Measurements from ENCODE around the gene MEF2D.
A peak's percentile ranks its signal among the peaks of the same experiment; 100 is the strongest.

MEF2D gene

DNA sequence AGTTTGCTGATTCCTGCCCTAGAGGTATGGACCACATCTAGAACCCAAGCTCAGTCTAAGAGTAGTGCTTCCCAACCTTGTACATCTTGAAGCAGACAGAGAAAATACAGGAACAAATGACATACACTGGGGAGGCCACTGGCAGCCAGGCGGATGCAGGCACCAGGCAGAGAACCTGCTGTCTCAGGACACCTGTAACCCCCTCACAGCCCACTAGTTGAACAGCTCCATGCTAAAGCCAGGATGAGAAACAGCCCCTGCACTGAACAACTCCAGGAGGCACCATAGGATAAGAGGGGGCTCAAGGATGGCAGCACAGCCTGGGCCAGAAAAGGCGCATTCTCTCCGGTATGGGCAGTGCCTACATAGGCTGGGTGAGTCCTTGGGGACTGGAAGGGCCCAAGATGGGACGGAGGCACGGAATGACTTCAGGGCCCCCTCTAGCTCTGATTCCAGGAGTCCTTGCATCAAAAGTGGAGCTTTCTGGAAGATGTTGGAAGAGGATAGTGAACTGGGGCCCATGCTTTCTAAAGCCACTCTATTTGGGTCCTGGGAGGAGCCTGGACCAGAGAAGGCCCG lies 16.0 kb downstream of the MEF2D start:
- ATAC-seq (ENCODE audit: low read depth): no peak
- H3K36me3 ChIP-seq (ENCODE audit: low read depth): peaks cover 53% of the 10 kb centered on the region
- H3K27ac ChIP-seq (ENCODE audit: poor library complexity, severe bottlenecking): no peak overlapping the region
- TF ChIP-seq, protein P1, sequence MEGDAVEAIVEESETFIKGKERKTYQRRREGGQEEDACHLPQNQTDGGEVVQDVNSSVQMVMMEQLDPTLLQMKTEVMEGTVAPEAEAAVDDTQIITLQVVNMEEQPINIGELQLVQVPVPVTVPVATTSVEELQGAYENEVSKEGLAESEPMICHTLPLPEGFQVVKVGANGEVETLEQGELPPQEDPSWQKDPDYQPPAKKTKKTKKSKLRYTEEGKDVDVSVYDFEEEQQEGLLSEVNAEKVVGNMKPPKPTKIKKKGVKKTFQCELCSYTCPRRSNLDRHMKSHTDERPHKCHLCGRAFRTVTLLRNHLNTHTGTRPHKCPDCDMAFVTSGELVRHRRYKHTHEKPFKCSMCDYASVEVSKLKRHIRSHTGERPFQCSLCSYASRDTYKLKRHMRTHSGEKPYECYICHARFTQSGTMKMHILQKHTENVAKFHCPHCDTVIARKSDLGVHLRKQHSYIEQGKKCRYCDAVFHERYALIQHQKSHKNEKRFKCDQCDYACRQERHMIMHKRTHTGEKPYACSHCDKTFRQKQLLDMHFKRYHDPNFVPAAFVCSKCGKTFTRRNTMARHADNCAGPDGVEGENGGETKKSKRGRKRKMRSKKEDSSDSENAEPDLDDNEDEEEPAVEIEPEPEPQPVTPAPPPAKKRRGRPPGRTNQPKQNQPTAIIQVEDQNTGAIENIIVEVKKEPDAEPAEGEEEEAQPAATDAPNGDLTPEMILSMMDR (IDR thresholded peaks at IDR 0.05; ENCODE audit: poor library complexity, severe bottlenecking): no peak
- H3K27me3 ChIP-seq (ENCODE audit: insufficient read depth, poor library complexity, severe bottlenecking): no peaks in the 10 kb centered on the region
- DNase-seq (ENCODE audit: low spot score): no peak
- no peaks in the 10 kb centered on the region for H3K4me1 ChIP-seq (ENCODE audit: insufficient read depth, poor library complexity, severe bottlenecking)
- no peak overlapping the region for H3K4me3 ChIP-seq (ENCODE audit: severe bottlenecking)
- no peaks in the 10 kb centered on the region for H3K9me3 ChIP-seq (ENCODE audit: severe bottlenecking)

DNA sequence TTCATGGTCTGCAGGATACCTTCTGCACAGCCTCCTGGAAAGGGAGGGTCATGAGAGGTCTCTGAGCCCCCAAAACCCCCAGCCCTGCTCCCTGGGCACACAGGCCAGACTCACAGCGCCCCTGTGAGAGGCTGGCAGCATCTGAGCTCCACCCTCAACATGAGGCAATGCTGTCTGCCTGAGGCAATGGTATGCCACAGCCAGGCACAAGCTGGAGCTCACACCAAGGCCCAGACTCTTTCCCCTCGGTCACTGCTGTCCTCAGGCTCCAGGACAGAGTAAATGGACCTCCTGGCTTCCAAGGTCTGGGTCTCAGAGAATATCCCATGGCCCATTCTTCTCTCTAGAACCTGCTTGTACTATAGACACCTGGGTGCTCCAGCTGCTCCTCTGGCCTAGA lies 17.2 kb downstream of the MEF2D start:
- H3K9me3 ChIP-seq (ENCODE audit: severe bottlenecking): no peaks in the 10 kb centered on the region
- ATAC-seq (ENCODE audit: low read depth) (no peak), DNase-seq (ENCODE audit: low spot score) (no peak)
- no peaks in the 10 kb centered on the region for H3K4me1 ChIP-seq (ENCODE audit: insufficient read depth, poor library complexity, severe bottlenecking)
- TF ChIP-seq, protein P1 (IDR thresholded peaks at IDR 0.05; ENCODE audit: poor library complexity, severe bottlenecking): no peak
- no peak overlapping the region for H3K4me3 ChIP-seq (ENCODE audit: severe bottlenecking)
- no peaks in the 10 kb centered on the region for H3K27me3 ChIP-seq (ENCODE audit: insufficient read depth, poor library complexity, severe bottlenecking)
- H3K27ac ChIP-seq (ENCODE audit: poor library complexity, severe bottlenecking): no peak overlapping the region
- H3K36me3 ChIP-seq (ENCODE audit: low read depth): peaks cover 63% of the 10 kb centered on the region

DNA sequence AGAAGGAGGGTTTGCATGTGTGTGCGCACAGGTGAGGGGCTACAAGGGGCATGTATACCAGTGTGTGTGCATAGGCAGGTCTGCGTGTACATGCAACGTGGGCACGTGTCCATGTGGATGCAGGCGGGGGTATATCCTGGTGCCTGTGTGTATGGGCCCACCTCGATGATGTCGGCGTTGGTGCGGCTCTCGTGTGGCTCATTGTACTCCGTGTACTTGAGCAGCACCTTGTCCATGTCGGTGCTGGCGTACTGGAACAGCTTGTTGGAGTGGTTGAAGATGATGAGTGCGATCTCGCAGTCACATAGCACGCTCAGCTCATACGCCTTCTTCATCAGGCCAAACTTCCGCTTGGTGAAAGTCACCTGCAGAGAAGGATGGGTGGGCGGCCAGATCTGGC lies 18.3 kb downstream of the MEF2D start:
- H3K27ac ChIP-seq (ENCODE audit: poor library complexity, severe bottlenecking): no peak overlapping the region
- H3K36me3 ChIP-seq (ENCODE audit: low read depth): peaks cover 72% of the 10 kb centered on the region
- TF ChIP-seq, protein P1 (IDR thresholded peaks at IDR 0.05; ENCODE audit: poor library complexity, severe bottlenecking): no peak
- DNase-seq (ENCODE audit: low spot score) (no peak), ATAC-seq (ENCODE audit: low read depth) (no peak)
- no peak overlapping the region for H3K4me3 ChIP-seq (ENCODE audit: severe bottlenecking)
- no peaks in the 10 kb centered on the region for H3K9me3 ChIP-seq (ENCODE audit: severe bottlenecking)
- no peaks in the 10 kb centered on the region for H3K4me1 ChIP-seq (ENCODE audit: insufficient read depth, poor library complexity, severe bottlenecking)
- H3K27me3 ChIP-seq (ENCODE audit: insufficient read depth, poor library complexity, severe bottlenecking): no peaks in the 10 kb centered on the region

DNA sequence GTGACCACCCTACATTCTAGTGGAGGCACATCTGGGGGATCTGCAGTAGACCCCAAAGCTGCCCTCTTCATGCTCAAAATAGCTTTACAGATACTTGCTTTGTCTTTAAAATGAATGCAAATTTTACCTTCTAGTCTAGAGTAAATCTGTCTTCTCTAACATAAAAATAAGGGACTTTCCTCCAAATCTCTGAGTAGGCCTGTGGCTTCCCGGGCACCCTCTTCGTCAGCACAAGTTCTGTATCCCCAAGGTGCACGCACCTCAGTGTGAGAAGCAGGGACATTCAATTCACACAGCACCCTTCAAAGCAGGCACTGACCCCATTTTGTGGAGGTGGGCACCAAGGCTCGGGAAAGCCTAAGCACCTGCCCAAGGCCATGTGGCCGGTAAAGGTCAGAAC lies 19.0 kb downstream of the MEF2D start:
- no peak for ATAC-seq (ENCODE audit: low read depth)
- TF ChIP-seq, protein P1 (IDR thresholded peaks at IDR 0.05; ENCODE audit: poor library complexity, severe bottlenecking): no peak
- no peak for DNase-seq (ENCODE audit: low spot score)
- H3K36me3 ChIP-seq (ENCODE audit: low read depth): peaks cover 79% of the 10 kb centered on the region
- no peak overlapping the region for H3K4me3 ChIP-seq (ENCODE audit: severe bottlenecking)
- no peaks in the 10 kb centered on the region for H3K4me1 ChIP-seq (ENCODE audit: insufficient read depth, poor library complexity, severe bottlenecking)
- no peak overlapping the region for H3K27ac ChIP-seq (ENCODE audit: poor library complexity, severe bottlenecking)
- no peaks in the 10 kb centered on the region for H3K27me3 ChIP-seq (ENCODE audit: insufficient read depth, poor library complexity, severe bottlenecking)
- no peaks in the 10 kb centered on the region for H3K9me3 ChIP-seq (ENCODE audit: severe bottlenecking)

DNA sequence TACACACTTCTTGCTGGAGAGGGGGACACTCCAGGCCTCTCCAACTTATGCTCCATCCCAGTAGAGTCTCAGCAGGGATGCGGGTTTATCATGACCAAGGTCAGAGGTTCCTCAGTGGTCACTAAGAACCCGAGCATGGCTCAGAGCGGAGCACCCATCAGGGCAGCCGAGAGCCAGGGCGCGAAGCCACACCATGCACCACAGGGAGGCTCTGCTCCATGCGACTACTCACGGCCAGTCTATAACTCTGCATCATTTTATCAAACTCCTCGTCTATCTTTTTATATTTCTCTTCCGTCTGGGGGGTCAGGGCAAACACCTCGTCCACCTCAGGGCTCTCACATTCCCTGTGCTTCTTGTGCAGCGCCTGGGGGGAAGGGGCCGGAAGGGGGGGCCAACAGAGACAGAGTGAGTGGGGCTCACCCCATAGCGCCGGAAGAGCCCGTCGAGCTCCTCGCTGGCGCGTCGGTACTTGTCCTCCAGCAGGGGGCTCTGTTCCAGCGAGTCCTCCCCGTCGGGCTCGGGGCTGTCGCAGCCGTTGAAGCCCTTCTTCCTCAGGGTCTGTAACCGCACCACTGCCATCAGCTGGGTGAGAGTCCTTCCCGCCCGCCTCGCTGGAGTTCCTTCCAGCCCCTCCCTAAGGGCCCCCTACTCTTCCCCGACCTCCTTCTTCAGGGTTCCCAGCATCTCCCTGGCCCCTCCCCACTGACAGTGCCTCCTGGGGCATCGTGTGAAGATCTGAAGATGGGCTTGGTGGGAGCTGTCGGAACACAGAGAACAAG lies 20.0 kb downstream of the MEF2D start:
- H3K4me1 ChIP-seq (ENCODE audit: insufficient read depth, poor library complexity, severe bottlenecking): no peaks in the 10 kb centered on the region
- no peak for DNase-seq (ENCODE audit: low spot score)
- H3K4me3 ChIP-seq (ENCODE audit: severe bottlenecking): no peak overlapping the region
- TF ChIP-seq, protein P1 (IDR thresholded peaks at IDR 0.05; ENCODE audit: poor library complexity, severe bottlenecking): peak; percentile 43
- no peak overlapping the region for H3K27ac ChIP-seq (ENCODE audit: poor library complexity, severe bottlenecking)
- H3K9me3 ChIP-seq (ENCODE audit: severe bottlenecking): no peaks in the 10 kb centered on the region
- no peak for ATAC-seq (ENCODE audit: low read depth)
- peaks cover 84% of the 10 kb centered on the region for H3K36me3 ChIP-seq (ENCODE audit: low read depth)
- H3K27me3 ChIP-seq (ENCODE audit: insufficient read depth, poor library complexity, severe bottlenecking): no peaks in the 10 kb centered on the region
